GM06990 (cell line): ENCODE results near the gene LRP5.

Experiments used
- DNase-seq: peaks from one replicate; pipeline ENCODE4 v3.0.0-alpha.2; 2011; ENCODE audit not compliant: insufficient read length; ENCODE audit errors: extremely low read depth
- H3K27me3 ChIP-seq: replicated peaks from 2 replicates; pipeline ENCODE4 v1.6.0; 2011; ENCODE audit warnings: low read length; ENCODE audit not compliant: control insufficient read depth, insufficient read depth
- H3K36me3 ChIP-seq: 2 replicates; pipeline ENCODE4 v1.5.1; 2011; ENCODE audit warnings: low read length; ENCODE audit not compliant: control insufficient read depth, insufficient read depth
- H3K4me3 ChIP-seq: replicated peaks from 2 replicates; pipeline ENCODE4 v1.5.1; 2011; ENCODE audit warnings: low read depth, mild to moderate bottlenecking, control low read depth, low read length
- CTCF ChIP-seq: IDR thresholded peaks from 2 replicates; pipeline ENCODE4 v1.5.1; 2011; ENCODE audit warnings: low read length, control low read depth, mild to moderate bottlenecking, inconsistent platforms; ENCODE audit not compliant: insufficient read depth, poor library complexity, severe bottlenecking

The LRP5 gene

GRCh38 chr11:68332186-68332585, 19.8 kb downstream of the LRP5 start:
- no peak for DNase-seq
- Histone ChIP-seq H3K4me3 (no peak overlapping the region), H3K27me3 (no peaks in the 10 kb centered on the region), H3K36me3 (no peaks in the 10 kb centered on the region; the same call in 1 of the 2 replicates)
- no peak for TF ChIP-seq CTCF

DNA sequence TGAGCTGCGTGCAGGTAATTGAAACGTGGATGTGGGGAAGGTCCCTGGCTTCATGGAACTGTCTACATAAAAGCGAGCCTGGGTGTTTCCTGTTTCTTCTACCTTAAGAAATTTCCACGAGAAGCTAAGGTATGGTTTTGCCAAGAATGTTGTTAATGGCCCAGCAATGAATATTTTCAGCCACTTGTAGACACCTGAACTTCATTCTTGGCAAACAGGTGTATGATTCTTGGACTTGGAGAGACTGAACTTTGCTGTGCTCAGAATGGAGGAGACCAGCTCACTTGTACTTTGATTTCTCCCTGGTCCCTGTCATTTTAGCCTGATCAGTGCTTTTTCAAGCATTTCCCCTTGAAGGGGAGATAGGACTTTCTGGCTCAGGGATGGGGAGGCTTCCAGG, 20.8 kb downstream of the LRP5 start:
- TF ChIP-seq CTCF = no peak
- H3K36me3 ChIP-seq = no peaks in the 10 kb centered on the region; the same call in 1 of the 2 replicates
- H3K27me3 ChIP-seq = no peaks in the 10 kb centered on the region
- H3K4me3 ChIP-seq = no peak overlapping the region
- DNase-seq = no peak

- H3K27me3 ChIP-seq = no peaks in the 10 kb centered on the region
- no peaks in the 10 kb centered on the region; the same call in 1 of the 2 replicates for H3K36me3 ChIP-seq
- TF ChIP-seq CTCF = no peak
- no peak overlapping the region for H3K4me3 ChIP-seq
- DNase-seq = no peak
These were observed 22.5 kb downstream of the LRP5 start for GRCh38 chr11:68334923-68335322.

DNA sequence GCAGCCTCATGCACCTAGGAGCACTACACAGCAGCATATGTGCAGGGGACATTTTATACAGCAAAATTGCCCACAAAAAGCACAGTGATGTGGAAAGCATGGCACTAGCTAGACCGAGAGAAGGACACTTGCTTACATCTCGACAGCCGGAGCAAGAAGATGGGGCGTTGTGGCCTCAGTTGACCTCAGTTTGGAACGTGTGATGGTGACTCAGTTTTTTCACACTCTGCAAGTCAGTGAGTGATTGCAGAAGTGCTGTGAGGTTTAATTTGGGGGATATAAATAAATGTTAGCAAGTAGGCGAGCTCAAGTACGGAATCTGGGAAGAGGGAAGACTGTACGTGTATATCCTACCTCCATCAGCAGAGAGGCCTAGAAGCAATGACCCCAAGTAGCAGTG, 23.3 kb downstream of the LRP5 start:
- DNase-seq = no peak
- no peaks in the 10 kb centered on the region for H3K27me3 ChIP-seq

GRCh38 chr11:68336716-68337115, 24.3 kb downstream of the LRP5 start:
- TF ChIP-seq CTCF = no peak
- no peak for DNase-seq
- Histone ChIP-seq H3K36me3 (no peaks in the 10 kb centered on the region; the same call in 1 of the 2 replicates), H3K4me3 (no peak overlapping the region), H3K27me3 (no peaks in the 10 kb centered on the region)

More for the DNA sequence above, 23.3 kb downstream of the LRP5 start:
- TF ChIP-seq CTCF = no peak
- no peaks in the 10 kb centered on the region; the same call in 1 of the 2 replicates for H3K36me3 ChIP-seq
- no peak overlapping the region for H3K4me3 ChIP-seq

- TF ChIP-seq CTCF = no peak
- Histone ChIP-seq H3K4me3 (no peak overlapping the region), H3K27me3 (no peaks in the 10 kb centered on the region), H3K36me3 (no peaks in the 10 kb centered on the region; the same call in 1 of the 2 replicates)
- DNase-seq = no peak
These were observed 25.0 kb downstream of the LRP5 start for GRCh38 chr11:68337399-68337835.
